Keratinocyte (primary cell): ENCODE data around the gene SYT12. TPM values are rescaled to one million over a fixed set of nuclear protein-coding genes. Genes with fewer than 3 reads are reported as not detected.
A peak's percentile ranks its signal among the peaks of the same experiment; 100 is the strongest.

Experiments
- DNase-seq: peaks from one replicate; pipeline ENCODE4 v3.0.0-alpha.2; 2011; ENCODE audit warnings: low read depth, missing footprints, low spot score
- FAIRE-seq: peaks from 2 replicates; lab custom pipeline; 2011; peaks lifted over from hg19 to GRCh38; lab: Jason Lieb, UNC
- H2AFZ ChIP-seq: 2 replicates; pipeline ENCODE4 v1.6.0; 2012; ENCODE audit warnings: low read length, control low read depth, inconsistent platforms; ENCODE audit not compliant: control insufficient read depth
- H3K27ac ChIP-seq: 2 replicates; pipeline ENCODE4 v1.5.1; 2011; ENCODE audit warnings: low read length; ENCODE audit not compliant: control insufficient read depth, insufficient read depth
- H3K27me3 ChIP-seq: 3 replicates; pipeline ENCODE4 v1.6.0; 2011; ENCODE audit warnings: low read length; ENCODE audit not compliant: control insufficient read depth, insufficient read depth; ENCODE audit errors: extremely low read depth
- H3K36me3 ChIP-seq, 2 experiments: 2 replicates in 1 of 2; 3 replicates in 1 of 2; pipeline ENCODE4 v1.5.1; 2011; ENCODE audit warnings: low read length in 2 of 2, mild to moderate bottlenecking in 1 of 2; ENCODE audit not compliant: control insufficient read depth in 2 of 2, insufficient read depth in 2 of 2; ENCODE audit errors: extremely low read depth in 1 of 2
- H3K4me1 ChIP-seq: 3 replicates; pipeline ENCODE4 v1.5.1; 2011; ENCODE audit warnings: low read length; ENCODE audit not compliant: control insufficient read depth, insufficient read depth; ENCODE audit errors: extremely low read depth
- H3K4me2 ChIP-seq: 3 replicates; pipeline ENCODE4 v1.6.0; 2011; ENCODE audit warnings: low read depth, low read length; ENCODE audit not compliant: control insufficient read depth, insufficient read depth; ENCODE audit errors: extremely low read depth
- H3K4me3 ChIP-seq, 3 experiments: fragments of 200-600 bp in 1 of 3; sonication (generic) in 1 of 3; 2 replicates in 2 of 3; 3 replicates in 1 of 3; pipeline ENCODE4 v1.5.1; 2011 to 2016; ENCODE audit warnings: low read length in 3 of 3, mild to moderate bottlenecking in 3 of 3, control low read depth in 2 of 3, inconsistent platforms in 1 of 3, low read depth in 1 of 3, mixed read lengths in 1 of 3, mixed run types in 1 of 3, moderate library complexity in 1 of 3; ENCODE audit not compliant: control insufficient read depth in 2 of 3, insufficient read depth in 2 of 3; ENCODE audit errors: extremely low read depth in 1 of 3
- H3K79me2 ChIP-seq: 2 replicates; pipeline ENCODE4 v1.6.0; 2012; ENCODE audit warnings: low read length; ENCODE audit not compliant: control insufficient read depth, insufficient read depth
- H3K9ac ChIP-seq: 3 replicates; pipeline ENCODE4 v1.6.0; 2011; ENCODE audit warnings: low read length; ENCODE audit not compliant: control insufficient read depth, insufficient read depth; ENCODE audit errors: extremely low read depth
- H3K9me1 ChIP-seq: 3 replicates; pipeline ENCODE4 v1.6.0; 2011; ENCODE audit warnings: low read length; ENCODE audit not compliant: control insufficient read depth, insufficient read depth; ENCODE audit errors: extremely low read depth
- H3K9me3 ChIP-seq: 2 replicates; pipeline ENCODE4 v1.5.1; 2012; ENCODE audit warnings: low read depth, low read length; ENCODE audit not compliant: control insufficient read depth
- H4K20me1 ChIP-seq: 3 replicates; pipeline ENCODE4 v1.6.0; 2011; ENCODE audit warnings: low read length; ENCODE audit not compliant: control insufficient read depth, insufficient read depth; ENCODE audit errors: extremely low read depth
- CTCF ChIP-seq, 3 experiments: IDR thresholded peaks in 1 of 3; conservative IDR thresholded peaks in 1 of 3; optimal IDR thresholded peaks in 1 of 3; 2 replicates in 2 of 3; 3 replicates in 1 of 3; pipeline versions ENCODE3 to v1.5.1; 2011; ENCODE audit warnings: low read length in 3 of 3, mild to moderate bottlenecking in 3 of 3, moderate library complexity in 2 of 3, control low read depth in 1 of 3, inconsistent platforms in 1 of 3; ENCODE audit not compliant: insufficient read depth in 2 of 3; ENCODE audit errors: extremely low read depth in 1 of 3
- EZH2 ChIP-seq: IDR thresholded peaks from one replicate; pipeline ENCODE4 v1.6.1; 2012; ENCODE audit warnings: inconsistent platforms, mild to moderate bottlenecking, low read length, moderate library complexity
- dilution Hi-C: fragments of 300-500 bp; cut with MboI; formaldehyde crosslinking; loops from one replicate; pipeline ENCODE4 v1.7.0; 2020; ENCODE audit warnings: low sequenced_read_pairs; ENCODE audit not compliant: extremely low pct_ligation_motif_present
- polyA plus RNA-seq, 5 experiments: library from polyadenylated mRNA; depleted of rRNA in 3 of 5; stranded (reverse) in 3 of 5; stranded (forward) in 1 of 5; unstranded in 1 of 5; fragments of >200 nt; gene quantifications; 1 replicate in 1 of 5; 2 replicates in 3 of 5; 3 replicates in 1 of 5; pipeline versions ENCODE4 v1.2.1 to v1.2.3, GENCODE V29; 2011 to 2012; ENCODE audit warnings: missing spikeins in 2 of 5, low read depth in 1 of 5, low replicate concordance in 1 of 5

SYT12 gene
- polyA plus RNA-seq, 1 donor (not counting 4 experiments of a cell fraction or from before 2014, with no cell fraction given), result 0.05 TPM

- no peak for FAIRE-seq
Measured at GRCh38 chr11:66983275-66983924, 39.5 kb upstream of the SYT12 start.

GRCh38 chr11:66985508-66986177 lies 37.3 kb upstream of the SYT12 start:
- Histone ChIP-seq H3K9me1 (no peaks in the 10 kb centered on the region), H3K27ac (no peak overlapping the region), H3K79me2 (no peaks in the 10 kb centered on the region), H4K20me1 (no peaks in the 10 kb centered on the region), H3K9ac (no peak overlapping the region), H3K4me2 (no peak overlapping the region), H3K36me3 (no peaks in the 10 kb centered on the region), H2AFZ (no peak overlapping the region), H3K4me1 (peaks cover 16% of the 10 kb centered on the region), H3K4me3 (no peak overlapping the region), H3K27me3 (no peaks in the 10 kb centered on the region), H3K9me3 (no peaks in the 10 kb centered on the region)
- dilution Hi-C loops, result no loop called here
- TF ChIP-seq EZH2 (no peak), CTCF (optimal IDR thresholded peaks at IDR 0.05 in 1 of 3, IDR thresholded peaks at IDR 0.05 in 1 of 3, conservative IDR thresholded peaks at IDR 0.05 in 1 of 3; ENCODE audit: extremely low read depth in 1 of 3, insufficient read depth in 2 of 3, low read length in 3 of 3) (no peak)
- FAIRE-seq, result no peak
- DNase-seq, result no peak

More at GRCh38 chr11:66983275-66983924, 39.5 kb upstream of the SYT12 start:
- no peaks in the 10 kb centered on the region for H3K9me3 ChIP-seq
- H3K4me2 ChIP-seq, result peak overlapping the region; percentile 42
- H2AFZ ChIP-seq, result no peak overlapping the region
- no peaks in the 10 kb centered on the region for H4K20me1 ChIP-seq
- no peaks in the 10 kb centered on the region for H3K79me2 ChIP-seq
- TF ChIP-seq CTCF (optimal IDR thresholded peaks at IDR 0.05 in 1 of 3, IDR thresholded peaks at IDR 0.05 in 1 of 3, conservative IDR thresholded peaks at IDR 0.05 in 1 of 3; ENCODE audit: extremely low read depth in 1 of 3, insufficient read depth in 2 of 3, low read length in 3 of 3) (no peak), EZH2 (no peak)
- H3K4me1 ChIP-seq, result peaks cover 16% of the 10 kb centered on the region
- H3K4me3 ChIP-seq, result no peak overlapping the region
- no peak overlapping the region for H3K9ac ChIP-seq
- dilution Hi-C loops, result no loop called here
- H3K27ac ChIP-seq, result no peak overlapping the region
- H3K9me1 ChIP-seq, result no peaks in the 10 kb centered on the region
- no peak for DNase-seq
- H3K36me3 ChIP-seq, result no peaks in the 10 kb centered on the region
- H3K27me3 ChIP-seq, result no peaks in the 10 kb centered on the region
